HK-2 (cell line): ENCODE measurements around the gene FGG.
A peak's percentile ranks its signal among the peaks of the same experiment; 100 is the strongest.

ENCODE experiments used
- DNase-seq: peaks from one replicate; pipeline ENCODE4 v3.0.0-alpha.2; 2018; ENCODE audit not compliant: unreplicated experiment

FGG gene

DNA sequence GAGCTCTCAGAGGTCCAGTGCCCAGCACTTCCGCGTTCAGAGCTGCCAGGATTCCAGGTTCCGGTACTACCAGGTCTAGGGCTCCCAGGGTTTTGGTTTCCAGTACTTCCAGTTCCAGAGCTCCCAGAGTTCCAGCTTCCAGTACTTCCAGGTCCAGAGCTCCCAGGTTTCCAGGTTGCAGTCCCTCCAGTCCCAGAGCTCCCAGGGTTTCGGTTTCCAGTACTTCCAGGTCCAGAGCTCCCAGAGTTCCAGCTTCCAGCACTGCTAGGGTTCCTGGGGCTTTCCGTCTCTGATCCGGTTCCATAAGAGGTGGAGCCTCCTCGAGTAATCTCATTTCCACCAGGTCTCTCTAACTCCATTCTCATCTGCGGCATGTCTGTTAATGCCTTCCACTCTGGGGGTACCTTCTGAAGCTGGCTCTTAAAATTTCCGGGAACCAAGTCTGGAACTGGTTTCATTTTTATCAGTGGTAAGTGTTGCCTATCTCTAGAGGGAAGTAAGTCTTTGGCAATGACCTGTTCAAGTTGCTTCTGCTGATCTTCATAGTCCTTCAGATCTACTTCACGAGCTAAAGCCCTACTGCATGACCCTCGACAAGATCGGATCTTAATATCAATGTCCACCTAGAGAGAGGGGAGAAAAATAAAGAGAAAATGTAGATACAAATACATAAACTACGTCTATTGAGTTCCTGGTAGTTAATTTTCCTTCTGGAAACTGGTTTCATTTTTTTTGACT is 26.0 kb downstream of the FGG start:
- DNase-seq: no peak

- no peak for DNase-seq
Measured at GRCh38 chr4:154585369-154586018, 27.0 kb downstream of the FGG start.

- DNase-seq: no peak
Measured at GRCh38 chr4:154584259-154584658, 28.2 kb downstream of the FGG start.

GRCh38 chr4:154583677-154584076 is 28.8 kb downstream of the FGG start:
- no peak for DNase-seq

- no peak for DNase-seq
Measured at GRCh38 chr4:154583230-154583629, 29.2 kb downstream of the FGG start.

DNA sequence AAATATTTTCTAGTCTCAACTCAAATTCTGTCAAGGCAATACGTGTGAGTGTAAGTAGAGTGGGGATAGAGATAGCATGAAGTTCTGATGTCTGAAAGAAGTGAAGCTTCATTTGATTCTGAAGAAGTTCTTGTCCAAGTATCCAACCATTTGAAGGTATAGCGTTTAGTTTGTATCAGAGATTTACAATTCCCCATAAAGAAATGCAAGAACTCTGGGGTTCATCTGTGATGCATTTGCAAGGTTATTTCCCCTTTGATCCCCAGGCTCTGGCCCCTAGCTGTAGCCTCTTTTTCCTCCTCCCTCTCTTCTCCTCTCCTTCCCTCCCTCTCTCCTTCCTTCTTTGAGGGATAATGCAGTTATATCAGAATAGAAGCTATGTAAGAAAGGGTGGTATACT is 29.7 kb downstream of the FGG start:
- no peak for DNase-seq

DNA sequence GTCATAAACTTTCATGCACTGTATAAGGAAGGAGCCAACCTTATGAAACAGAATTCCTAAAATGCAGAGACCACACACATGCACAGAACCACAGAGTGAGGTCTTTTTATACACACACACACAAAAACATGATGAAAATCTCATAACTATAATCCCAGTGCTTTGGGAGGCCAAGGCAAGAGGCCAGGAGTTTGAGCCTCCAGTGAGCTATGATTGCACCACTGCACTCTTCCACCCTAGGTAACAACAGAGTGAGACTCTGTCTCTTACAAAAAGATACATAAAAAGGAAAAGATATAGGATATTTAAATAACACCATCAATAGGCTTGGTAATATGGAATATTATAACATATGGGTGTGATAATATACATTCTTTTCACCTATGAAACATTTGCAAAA is 32.5 kb downstream of the FGG start:
- DNase-seq: no peak

DNA sequence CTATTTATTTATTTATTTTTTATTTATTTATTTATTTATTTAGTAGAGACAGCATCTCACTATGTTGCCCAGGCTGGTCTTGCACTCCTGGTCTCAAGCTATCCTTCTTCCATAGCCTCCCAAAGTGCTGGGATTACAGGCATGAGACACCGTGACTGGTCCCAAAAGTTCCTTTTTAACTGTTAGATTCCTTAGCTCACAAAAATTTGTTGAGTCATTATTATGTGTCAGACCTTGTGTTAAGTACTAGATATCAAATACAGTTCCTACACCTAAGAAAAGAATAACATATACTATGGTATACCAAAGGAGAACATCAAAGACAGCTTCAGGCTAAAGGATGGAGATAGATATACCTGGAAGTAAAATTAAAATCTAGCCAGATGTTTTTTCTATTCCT is 33.5 kb downstream of the FGG start:
- DNase-seq: no peak

DNA sequence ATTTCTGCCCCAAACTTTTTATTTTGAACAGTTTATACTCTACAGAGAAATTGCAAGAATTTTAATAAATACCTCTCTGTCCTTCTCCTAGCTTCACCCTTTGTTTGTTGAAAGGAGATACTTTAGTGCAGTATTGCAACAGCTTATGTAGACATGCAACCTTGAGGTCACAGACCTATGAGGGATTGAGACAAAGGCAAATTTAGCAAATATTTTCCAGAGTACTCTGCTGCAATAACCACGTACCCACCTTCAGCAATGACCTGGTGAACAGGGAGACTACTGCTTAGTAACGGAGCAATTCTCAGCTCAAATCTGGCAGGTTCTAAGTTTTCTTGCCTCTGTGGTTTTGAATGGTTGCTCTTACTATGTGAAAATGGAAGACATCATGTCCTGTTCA is 35.1 kb downstream of the FGG start:
- no peak for DNase-seq

GRCh38 chr4:154574311-154574710 is 38.1 kb downstream of the FGG start:
- DNase-seq: no peak

DNA sequence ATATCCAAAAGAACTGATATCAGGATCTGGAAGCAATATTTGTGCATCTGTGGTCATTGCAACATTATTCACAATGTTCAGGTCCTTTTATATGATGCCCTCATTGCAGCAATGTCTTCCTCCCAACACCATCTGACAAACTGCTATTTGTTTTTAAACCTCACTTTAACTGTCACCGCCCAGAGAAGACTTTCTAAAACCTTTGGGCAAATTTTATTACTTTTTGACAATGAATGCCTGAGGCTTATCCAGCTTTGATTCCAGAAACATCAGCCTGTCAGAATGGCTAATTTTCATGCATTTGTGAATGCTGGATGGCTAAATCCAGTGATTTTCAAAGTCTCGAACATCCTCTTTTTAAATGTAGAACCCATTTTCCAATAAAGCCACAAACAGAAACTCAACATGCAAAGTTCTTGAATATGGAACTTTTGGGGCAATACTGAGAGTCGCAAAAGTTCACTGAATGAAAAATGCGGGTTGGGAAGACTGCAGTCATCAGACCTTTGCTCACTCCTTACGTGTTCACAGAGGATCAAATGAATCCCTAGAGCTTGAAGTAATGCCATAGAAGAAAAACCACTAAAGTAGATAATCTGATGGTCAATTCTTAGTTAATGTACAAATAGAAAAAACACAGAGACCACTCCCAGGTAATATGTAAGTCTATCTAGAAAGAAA is 39.1 kb downstream of the FGG start:
- DNase-seq: no peak

DNA sequence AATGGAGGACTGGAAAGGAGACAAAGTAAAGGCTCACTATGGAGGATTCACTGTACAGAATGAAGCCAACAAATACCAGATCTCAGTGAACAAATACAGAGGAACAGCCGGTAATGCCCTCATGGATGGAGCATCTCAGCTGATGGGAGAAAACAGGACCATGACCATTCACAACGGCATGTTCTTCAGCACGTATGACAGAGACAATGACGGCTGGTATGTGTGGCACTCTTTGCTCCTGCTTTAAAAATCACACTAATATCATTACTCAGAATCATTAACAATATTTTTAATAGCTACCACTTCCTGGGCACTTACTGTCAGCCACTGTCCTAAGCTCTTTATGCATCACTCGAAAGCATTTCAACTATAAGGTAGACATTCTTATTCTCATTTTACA is 42.9 kb downstream of the FGG start:
- no peak for DNase-seq

DNA sequence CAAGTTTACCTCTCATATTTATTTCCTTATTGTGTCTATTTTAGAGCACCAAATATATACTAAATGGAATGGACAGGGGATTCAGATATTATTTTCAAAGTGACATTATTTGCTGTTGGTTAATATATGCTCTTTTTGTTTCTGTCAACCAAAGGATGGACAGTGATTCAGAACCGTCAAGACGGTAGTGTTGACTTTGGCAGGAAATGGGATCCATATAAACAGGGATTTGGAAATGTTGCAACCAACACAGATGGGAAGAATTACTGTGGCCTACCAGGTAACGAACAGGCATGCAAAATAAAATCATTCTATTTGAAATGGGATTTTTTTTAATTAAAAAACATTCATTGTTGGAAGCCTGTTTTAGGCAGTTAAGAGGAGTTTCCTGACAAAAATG is 43.4 kb downstream of the FGG start:
- no peak for DNase-seq

- DNase-seq: no peak
Measured at GRCh38 chr4:154566639-154567204, 45.7 kb downstream of the FGG start.

- DNase-seq: no peak
Measured at GRCh38 chr4:154565704-154566103, 46.8 kb downstream of the FGG start.

GRCh38 chr4:154564311-154564710 is 48.1 kb downstream of the FGG start:
- no peak for DNase-seq

GRCh38 chr4:154562697-154563254 is 49.7 kb downstream of the FGG start, which contains the start of gene FGB:
FGB (plus strand) TSS chr4:154563011; CDS start chr4:154563019, 8 bp downstream.
- DNase-seq: no peak

DNA sequence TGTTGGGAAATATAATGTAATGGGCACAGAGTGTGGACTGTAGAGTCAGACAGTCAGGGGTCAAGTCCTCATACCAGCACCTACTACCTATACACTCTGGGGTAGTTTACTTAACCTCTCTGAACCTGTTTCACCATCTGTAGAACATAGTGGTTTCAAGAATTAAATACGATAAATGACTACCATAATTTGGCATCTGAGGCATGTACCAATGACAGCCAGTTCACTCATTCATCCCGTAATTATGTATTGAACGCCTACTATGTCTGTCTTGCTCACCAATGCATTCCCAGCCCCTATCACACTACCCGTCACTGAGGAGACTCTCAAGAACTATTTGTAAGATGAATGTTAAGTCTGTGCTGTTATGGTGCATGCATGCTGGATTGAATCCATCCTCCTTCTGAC is 51.6 kb downstream of the FGG start:
- no peak for DNase-seq

DNA sequence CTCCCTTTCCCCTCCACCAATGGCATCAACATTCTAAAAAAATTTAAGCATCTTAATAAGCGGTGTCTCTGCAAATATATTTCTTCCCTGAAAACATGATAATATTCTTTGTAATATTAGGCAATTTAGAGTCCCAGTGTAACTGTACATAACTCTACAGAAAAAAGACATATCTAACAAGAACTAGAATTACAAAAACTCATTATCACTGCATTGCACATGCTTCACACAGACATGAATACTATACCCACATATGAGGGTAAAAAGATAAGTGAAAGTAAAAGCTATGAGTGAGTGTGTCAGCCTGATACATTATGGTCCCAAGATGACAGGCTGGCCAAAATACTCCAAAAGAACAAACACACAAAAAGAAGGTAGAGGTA is 52.0 kb downstream of the FGG start:
- DNase-seq: no peak

- peak; percentile 15 for DNase-seq
Measured at GRCh38 chr4:154559494-154560418, 52.7 kb downstream of the FGG start.

DNA sequence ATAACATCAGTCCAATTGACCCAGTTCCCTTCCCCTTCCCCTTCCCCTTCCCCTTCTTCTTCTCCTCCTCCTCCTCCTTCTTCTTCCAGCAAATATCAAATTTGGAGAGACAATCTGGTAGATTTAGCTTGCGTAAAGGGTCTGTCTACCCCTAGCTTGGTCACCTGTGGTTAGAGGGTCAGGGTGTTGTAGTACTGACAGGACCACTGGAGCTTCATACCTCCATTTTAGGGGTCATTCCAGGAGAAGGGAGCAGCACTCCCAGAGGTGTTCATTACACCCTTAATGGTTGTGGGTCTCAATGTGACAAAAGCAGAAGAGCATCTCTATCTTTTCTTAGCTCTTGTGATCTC is 53.3 kb downstream of the FGG start:
- no peak for DNase-seq
